ENCODE measurements around the gene KIF18A.

Gene KIF18A

DNA sequence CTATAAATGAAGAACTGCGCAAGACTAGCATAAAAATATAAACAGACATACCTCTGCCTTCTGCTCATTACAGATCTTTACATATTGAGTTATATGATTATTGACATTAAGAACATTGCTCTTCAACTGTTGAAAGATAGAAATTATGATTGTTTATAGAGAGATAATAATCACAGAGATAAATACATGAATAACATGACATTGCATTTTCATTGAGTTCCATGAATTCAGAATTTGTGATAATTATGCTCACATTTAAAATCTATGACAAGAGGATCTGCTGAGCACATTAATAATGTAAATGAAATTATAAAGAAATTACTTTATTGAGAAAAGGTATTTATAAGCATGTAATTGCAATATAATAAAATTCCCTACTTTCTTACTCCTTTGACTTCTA is 24.8 kb downstream of the KIF18A start:
- DNase-seq (ENCODE audit: insufficient read length, low spot score) (no peak), FAIRE-seq (no peak)
- TF ChIP-seq, protein P1, sequence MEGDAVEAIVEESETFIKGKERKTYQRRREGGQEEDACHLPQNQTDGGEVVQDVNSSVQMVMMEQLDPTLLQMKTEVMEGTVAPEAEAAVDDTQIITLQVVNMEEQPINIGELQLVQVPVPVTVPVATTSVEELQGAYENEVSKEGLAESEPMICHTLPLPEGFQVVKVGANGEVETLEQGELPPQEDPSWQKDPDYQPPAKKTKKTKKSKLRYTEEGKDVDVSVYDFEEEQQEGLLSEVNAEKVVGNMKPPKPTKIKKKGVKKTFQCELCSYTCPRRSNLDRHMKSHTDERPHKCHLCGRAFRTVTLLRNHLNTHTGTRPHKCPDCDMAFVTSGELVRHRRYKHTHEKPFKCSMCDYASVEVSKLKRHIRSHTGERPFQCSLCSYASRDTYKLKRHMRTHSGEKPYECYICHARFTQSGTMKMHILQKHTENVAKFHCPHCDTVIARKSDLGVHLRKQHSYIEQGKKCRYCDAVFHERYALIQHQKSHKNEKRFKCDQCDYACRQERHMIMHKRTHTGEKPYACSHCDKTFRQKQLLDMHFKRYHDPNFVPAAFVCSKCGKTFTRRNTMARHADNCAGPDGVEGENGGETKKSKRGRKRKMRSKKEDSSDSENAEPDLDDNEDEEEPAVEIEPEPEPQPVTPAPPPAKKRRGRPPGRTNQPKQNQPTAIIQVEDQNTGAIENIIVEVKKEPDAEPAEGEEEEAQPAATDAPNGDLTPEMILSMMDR (IDR thresholded peaks at IDR 0.05; ENCODE audit: insufficient read depth, missing control alignments) = no peak

DNA sequence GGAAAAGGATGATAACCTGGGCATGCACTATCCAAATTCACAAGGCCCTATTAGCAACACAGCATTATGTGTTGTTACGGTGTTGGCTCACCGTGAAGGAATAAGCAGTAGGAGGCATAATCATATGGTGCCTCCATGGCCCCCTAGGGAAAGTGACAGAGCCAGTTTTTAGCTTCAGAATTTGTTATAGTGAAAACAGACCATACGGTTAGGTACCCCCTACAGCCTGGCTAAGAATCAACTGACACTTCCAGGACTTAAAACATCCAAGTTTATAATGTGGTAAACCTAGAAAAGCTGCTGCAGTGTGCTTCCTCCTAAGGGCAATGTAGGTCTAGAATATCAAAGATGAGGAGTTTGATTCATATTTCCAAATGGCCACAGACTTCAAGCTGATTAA is 30.4 kb downstream of the KIF18A start:
- TF ChIP-seq, protein P1 (IDR thresholded peaks at IDR 0.05; ENCODE audit: insufficient read depth, missing control alignments) = no peak
- FAIRE-seq = no peak
- DNase-seq (ENCODE audit: insufficient read length, low spot score) = no peak

DNA sequence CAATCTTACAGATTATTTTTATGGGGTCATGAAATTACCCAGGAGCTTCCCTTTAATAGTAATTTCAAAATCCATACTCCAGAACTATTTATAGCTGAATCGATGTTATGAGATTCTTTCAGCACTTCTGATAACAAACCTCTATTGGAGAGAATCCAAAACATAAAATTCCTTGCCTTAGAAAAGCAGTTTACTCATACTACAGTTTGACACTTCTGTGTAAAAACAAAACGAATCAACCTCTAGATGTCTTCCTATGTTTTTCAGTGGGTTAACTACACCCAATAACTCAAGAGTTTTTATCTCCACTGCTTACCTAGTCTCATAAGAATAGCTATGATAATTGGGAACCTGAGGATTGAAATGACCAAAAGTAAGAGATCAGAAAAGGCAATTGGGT is 35.6 kb downstream of the KIF18A start:
- FAIRE-seq (no peak), DNase-seq (ENCODE audit: insufficient read length, low spot score) (no peak)
- TF ChIP-seq, protein P1 (IDR thresholded peaks at IDR 0.05; ENCODE audit: insufficient read depth, missing control alignments) = no peak

DNA sequence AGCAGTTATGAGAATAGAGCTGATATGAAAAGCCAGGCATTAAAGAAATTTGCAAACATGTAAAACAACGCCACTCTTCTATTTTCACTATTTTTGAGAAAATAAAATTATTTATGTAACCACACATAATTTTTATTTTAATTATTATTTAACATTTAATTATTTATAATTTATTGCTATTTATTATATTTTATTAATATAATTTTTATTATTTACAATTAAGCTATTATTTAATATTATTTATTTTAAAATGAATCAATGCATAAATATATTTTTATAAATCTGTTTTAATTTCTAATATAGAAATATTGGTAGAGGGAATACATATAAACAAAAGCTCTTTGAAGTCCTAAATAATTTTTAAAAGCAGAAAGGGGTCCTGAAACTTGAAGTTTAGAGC is 36.7 kb downstream of the KIF18A start:
- DNase-seq (ENCODE audit: insufficient read length, low spot score) (no peak), FAIRE-seq (no peak)
- TF ChIP-seq, protein P1 (IDR thresholded peaks at IDR 0.05; ENCODE audit: insufficient read depth, missing control alignments) = no peak

DNA sequence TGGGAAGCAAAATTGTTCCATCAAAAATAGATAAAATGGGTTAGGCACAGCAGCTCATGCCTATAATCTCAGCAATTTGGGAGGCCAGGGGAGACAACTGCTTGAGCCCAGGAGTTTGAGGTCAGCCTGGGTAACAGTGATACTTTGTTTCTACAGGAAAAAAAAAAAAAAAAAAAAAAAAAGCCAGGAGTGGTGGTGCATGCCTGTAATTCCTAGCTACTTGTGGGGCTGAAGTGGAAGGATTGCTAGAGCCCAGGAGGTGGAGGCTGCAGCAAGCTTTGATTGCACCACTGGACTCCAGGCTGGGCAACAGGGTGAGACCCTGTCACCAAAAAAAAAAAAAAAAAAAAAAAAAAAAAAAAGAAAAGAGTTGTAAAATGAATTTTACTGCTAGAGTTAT is 49.6 kb downstream of the KIF18A start:
- TF ChIP-seq, protein P1 (IDR thresholded peaks at IDR 0.05; ENCODE audit: insufficient read depth, missing control alignments) = no peak
- FAIRE-seq (no peak), DNase-seq (ENCODE audit: insufficient read length, low spot score) (no peak)

DNA sequence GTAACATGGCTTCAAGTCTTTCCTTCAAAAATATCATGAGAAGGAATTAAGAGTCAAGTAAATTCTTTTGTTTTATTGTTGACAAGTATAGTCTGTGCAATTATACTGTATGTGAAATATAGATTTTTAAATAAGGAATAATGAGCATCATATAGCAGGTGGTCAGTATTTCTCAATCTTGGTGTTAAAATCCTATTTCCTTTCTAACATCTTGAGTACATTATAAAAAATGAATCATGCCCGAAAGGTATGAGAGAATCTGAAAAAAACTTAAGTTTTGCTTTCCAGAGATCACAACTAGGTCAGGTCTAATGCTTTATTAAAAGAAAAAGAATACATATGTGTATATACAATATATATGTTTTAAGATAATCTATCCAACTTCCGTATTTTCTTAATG is 53.1 kb downstream of the KIF18A start:
- FAIRE-seq = no peak
- DNase-seq (ENCODE audit: insufficient read length, low spot score) = no peak
- TF ChIP-seq, protein P1 (IDR thresholded peaks at IDR 0.05; ENCODE audit: insufficient read depth, missing control alignments) = no peak

DNA sequence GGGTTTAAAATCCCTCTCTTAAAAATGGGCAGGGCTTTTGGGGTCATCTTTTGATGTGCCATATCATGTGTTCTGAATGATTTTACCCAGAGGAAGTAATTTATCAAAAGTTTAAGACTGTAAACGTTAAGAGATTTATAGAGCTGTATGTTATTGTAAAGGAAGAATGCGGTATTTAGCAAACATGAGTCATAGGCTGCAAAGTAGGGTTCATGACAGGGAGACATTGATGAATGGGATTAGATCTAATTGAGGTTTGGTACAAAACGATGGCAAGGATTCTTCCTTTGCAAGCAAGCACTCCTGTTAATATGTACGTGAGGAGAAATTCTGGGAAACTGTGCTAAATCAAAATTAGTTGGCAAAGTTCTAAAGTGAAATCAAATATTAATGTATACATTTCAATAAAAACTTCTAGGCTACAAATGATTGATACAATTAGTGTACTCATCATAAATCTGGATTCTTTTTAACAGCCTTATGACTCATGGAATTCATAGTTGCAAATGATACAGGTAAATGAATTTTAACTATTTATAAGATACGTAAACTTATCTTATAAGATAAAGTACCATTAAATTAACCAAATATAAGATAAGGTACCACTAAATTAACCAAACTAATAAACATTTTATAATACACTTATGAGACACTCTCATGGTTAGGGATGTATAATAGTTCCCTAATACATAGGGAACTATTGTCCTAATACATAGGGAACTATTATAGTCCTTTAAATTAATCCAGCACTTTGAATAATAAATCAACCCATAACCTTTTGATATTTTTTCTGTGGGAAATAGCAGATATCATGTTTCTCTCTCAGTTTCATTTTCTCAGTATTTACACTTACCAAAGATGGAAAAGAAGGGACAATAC is 58.4 kb downstream of the KIF18A start:
- no peak for DNase-seq (ENCODE audit: insufficient read length, low spot score)
- FAIRE-seq = no peak
- TF ChIP-seq, protein P1 (IDR thresholded peaks at IDR 0.05; ENCODE audit: insufficient read depth, missing control alignments) = no peak

Measured in D721Med (cell line).